Measurements from ENCODE around the gene ASS1. TPM values are rescaled to one million over a fixed set of nuclear protein-coding genes. Genes with fewer than 3 reads are reported as not detected.

The ASS1 gene
- total RNA-seq, 1 donor from 2014 or later, result 2.9 TPM

DNA sequence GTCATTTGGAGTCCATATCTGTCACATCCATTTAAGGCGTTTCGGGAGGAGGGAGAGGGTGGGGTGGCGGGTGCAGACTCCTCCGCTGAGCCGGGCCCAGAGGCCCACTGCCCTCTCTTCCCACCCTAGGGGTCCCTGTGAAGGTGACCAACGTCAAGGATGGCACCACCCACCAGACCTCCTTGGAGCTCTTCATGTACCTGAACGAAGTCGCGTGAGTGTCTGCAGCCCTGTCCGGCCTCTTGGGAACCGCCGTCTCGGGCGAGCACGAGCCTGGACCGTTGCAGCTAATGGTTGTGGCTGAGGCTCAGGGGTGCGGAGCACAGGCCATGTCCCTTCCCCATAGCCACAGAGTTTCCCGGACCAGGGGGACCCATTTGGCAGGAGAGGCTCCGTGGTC is 34.8 kb downstream of the ASS1 start:
- H3K27ac Mint-ChIP-seq, result no peak overlapping the region
- intact Hi-C loops (cut with micrococcal nuclease), result no loop called here
- H3K36me3 Mint-ChIP-seq (ENCODE audit: low read depth), result no peaks in the 10 kb centered on the region
- H3K4me3 Mint-ChIP-seq, result no peak overlapping the region
- no peaks in the 10 kb centered on the region for H3K9me3 Mint-ChIP-seq
- H3K4me1 Mint-ChIP-seq (ENCODE audit: low read depth), result no peaks in the 10 kb centered on the region
- no peak for DNase-seq (ENCODE audit: low spot score)
- H3K27me3 Mint-ChIP-seq (ENCODE audit: insufficient read depth), result peaks cover 14% of the 10 kb centered on the region

DNA sequence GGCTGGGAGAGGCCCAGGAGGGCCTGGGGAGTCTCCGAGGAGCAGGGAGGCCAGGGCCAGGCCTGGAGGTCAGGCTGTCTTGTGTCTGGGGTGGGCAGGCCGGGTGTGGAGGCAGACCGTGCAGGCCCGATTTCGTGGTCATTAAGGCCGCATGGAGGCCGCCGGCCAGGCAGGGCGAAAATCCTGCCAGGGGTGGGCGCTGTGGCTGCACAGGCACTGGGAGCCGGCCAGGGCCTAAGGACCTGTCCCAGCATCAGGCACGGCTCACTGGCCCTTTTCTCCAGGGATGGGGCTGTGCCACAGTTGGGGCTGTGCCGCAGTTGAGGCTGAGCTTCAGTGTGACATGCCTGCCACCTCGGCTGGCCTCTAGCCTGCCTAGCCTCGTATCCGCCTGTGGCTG is 35.9 kb downstream of the ASS1 start:
- no peaks in the 10 kb centered on the region for H3K4me1 Mint-ChIP-seq (ENCODE audit: low read depth)
- no peak for DNase-seq (ENCODE audit: low spot score)
- no peaks in the 10 kb centered on the region for H3K36me3 Mint-ChIP-seq (ENCODE audit: low read depth)
- H3K4me3 Mint-ChIP-seq, result no peak overlapping the region
- H3K9me3 Mint-ChIP-seq, result no peaks in the 10 kb centered on the region
- intact Hi-C loops (cut with micrococcal nuclease), result no loop called here
- peaks cover 14% of the 10 kb centered on the region for H3K27me3 Mint-ChIP-seq (ENCODE audit: insufficient read depth)
- H3K27ac Mint-ChIP-seq, result no peak overlapping the region

DNA sequence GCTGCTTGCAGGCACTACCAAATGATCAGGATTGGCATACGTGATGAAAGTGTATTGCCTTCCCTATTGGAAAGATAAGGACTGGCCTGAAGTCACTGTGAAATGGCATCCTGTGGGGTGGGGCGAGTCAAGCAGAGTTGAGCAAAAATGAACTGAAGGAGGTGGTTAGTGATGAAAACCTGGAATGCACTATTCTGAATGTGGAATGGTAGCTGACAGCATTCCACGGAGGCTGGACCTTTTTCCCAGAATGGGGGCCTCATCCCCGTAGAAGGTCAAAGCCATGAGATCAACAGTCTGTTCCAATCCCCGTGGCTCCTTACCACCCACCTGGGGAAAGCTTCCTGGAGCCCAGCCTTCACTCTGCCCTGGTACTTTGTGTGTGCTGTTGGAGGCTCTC is 37.7 kb downstream of the ASS1 start:
- H3K4me3 Mint-ChIP-seq, result no peak overlapping the region

DNA sequence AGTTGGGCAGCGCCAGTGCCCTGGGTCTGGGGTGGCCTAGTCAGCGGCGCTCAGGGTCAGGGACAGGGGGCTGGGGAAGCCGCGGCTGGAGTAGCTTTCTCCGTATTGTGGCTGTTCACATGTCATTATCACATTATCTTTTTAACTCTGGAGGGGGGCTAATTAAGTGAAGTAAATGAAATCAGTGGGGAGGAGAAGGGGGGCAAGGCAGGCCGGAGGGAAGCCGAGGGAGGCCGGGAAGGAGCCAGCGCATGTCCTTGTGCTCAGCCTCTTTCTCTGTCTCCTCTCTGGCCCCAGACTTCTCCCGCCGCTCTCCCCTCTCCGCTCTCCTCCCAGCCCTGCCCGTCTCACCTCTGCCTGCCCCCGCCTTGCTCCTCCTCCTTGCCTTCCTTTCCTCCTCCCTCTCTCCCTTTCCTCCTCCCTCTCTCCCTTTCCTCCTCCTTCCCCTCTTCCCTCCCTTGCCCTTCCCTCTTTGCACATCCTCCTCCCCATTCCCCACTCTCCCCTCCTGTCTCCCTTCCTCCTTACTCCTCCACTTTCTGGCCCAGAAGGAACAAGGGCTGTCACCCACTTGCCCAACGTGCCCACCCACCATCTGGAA is 38.7 kb downstream of the ASS1 start:
- Mint-ChIP-seq H3K4me3 (no peak overlapping the region), H3K27ac (no peak overlapping the region), H3K27me3 (ENCODE audit: insufficient read depth) (peaks cover 17% of the 10 kb centered on the region), H3K36me3 (ENCODE audit: low read depth) (no peaks in the 10 kb centered on the region), H3K4me1 (ENCODE audit: low read depth) (no peaks in the 10 kb centered on the region), H3K9me3 (no peaks in the 10 kb centered on the region)
- no peak for DNase-seq (ENCODE audit: low spot score)
- intact Hi-C loops (cut with micrococcal nuclease), result no loop called here

More for the DNA sequence above, 37.7 kb downstream of the ASS1 start:
- DNase-seq (ENCODE audit: low spot score), result no peak
- Mint-ChIP-seq H3K36me3 (ENCODE audit: low read depth) (no peaks in the 10 kb centered on the region), H3K4me1 (ENCODE audit: low read depth) (no peaks in the 10 kb centered on the region), H3K27me3 (ENCODE audit: insufficient read depth) (peaks cover 17% of the 10 kb centered on the region), H3K9me3 (no peaks in the 10 kb centered on the region), H3K27ac (no peak overlapping the region)
- intact Hi-C loops (cut with micrococcal nuclease), result no loop called here

DNA sequence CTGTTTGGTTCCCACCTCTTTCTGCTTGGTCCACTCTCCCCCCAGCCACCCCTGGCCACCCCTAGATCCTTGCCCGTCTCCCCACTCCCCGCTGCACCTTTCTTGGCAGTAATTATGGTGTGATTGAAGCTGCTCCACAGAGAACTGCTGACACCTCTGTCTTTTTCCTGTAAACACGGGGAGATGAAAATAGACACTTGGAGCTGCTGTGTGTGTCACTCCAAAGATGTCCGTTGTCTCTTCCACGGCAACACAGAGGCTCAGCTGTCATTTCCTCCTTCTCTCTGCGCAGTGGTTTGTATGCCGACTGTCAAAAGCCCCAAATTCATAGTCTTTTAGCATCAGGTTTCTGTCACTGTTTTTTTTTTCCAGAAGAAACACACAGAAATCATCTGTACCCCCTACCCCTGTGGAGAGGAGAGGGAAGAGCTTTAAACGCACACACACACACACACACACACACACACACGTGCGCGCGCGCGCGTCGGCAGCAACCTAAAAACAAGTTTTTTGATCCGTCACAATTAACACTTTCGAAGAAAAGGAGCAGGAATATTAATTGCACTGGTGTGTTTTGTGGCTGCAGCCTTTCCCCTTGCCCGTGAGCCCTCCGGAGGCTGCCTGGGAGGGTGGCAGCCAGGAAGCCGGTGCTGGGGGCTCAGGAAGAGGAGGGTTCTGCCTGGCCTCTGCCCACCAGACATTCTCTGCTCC is 39.8 kb downstream of the ASS1 start:
- Mint-ChIP-seq H3K27me3 (ENCODE audit: insufficient read depth) (peaks cover 17% of the 10 kb centered on the region), H3K36me3 (ENCODE audit: low read depth) (no peaks in the 10 kb centered on the region), H3K27ac (no peak overlapping the region), H3K4me1 (ENCODE audit: low read depth) (no peaks in the 10 kb centered on the region), H3K4me3 (no peak overlapping the region), H3K9me3 (no peaks in the 10 kb centered on the region)
- intact Hi-C loops (cut with micrococcal nuclease), result no loop called here
- no peak for DNase-seq (ENCODE audit: low spot score)

GRCh38 chr9:130486103-130486502 is 41.3 kb downstream of the ASS1 start:
- no peak for DNase-seq (ENCODE audit: low spot score)
- Mint-ChIP-seq H3K9me3 (no peaks in the 10 kb centered on the region), H3K27me3 (ENCODE audit: insufficient read depth) (peaks cover 17% of the 10 kb centered on the region), H3K27ac (no peak overlapping the region), H3K4me1 (ENCODE audit: low read depth) (no peaks in the 10 kb centered on the region), H3K4me3 (no peak overlapping the region), H3K36me3 (ENCODE audit: low read depth) (no peaks in the 10 kb centered on the region)
- intact Hi-C loops (cut with micrococcal nuclease), result no loop called here

GRCh38 chr9:130487500-130487899 is 42.7 kb downstream of the ASS1 start:
- Mint-ChIP-seq H3K27ac (no peak overlapping the region), H3K27me3 (ENCODE audit: insufficient read depth) (peaks cover 15% of the 10 kb centered on the region), H3K9me3 (no peaks in the 10 kb centered on the region), H3K36me3 (ENCODE audit: low read depth) (no peaks in the 10 kb centered on the region), H3K4me3 (no peak overlapping the region), H3K4me1 (ENCODE audit: low read depth) (no peaks in the 10 kb centered on the region)
- intact Hi-C loops (cut with micrococcal nuclease), result no loop called here
- DNase-seq (ENCODE audit: low spot score), result no peak

DNA sequence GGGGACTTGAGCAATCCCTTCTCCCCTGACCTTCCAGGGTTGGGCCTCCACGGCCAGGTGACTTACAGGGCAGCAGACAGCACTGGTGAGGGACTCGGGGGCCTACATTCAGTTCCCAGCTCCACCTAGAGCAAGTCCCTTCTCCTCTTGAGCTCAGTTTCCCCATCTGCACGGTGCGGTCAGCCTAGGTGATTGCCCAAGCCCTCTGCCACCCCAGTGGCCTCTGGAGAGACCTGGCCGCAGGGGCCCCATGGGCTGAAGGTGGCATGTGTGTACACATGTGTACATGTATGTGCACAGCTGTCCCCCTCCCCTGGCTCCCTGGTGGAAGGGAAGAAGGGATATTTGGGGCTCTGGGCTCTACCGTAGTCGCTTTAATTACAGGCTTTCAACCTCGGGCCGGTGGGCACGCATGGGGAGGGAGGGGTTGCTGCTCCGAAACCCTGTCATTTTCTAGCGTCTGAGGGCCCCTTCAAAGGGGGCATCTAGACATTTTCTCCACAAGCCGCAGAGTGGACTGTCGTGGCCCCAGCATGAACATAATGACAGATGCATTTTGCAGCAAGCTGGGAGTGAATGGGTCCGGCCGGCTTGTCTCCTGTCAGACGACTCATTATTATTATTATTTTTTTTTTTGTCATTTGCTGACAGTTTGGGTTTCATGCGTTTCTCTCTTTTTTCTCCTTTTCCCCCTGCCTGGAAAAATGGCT is 44.0 kb downstream of the ASS1 start:
- no peak overlapping the region for H3K27ac Mint-ChIP-seq

GRCh38 chr9:130490981-130491380 is 46.2 kb downstream of the ASS1 start:
- no peaks in the 10 kb centered on the region for H3K4me1 Mint-ChIP-seq (ENCODE audit: low read depth)
- H3K9me3 Mint-ChIP-seq, result peaks cover 12% of the 10 kb centered on the region
- H3K27ac Mint-ChIP-seq, result no peak overlapping the region
- DNase-seq (ENCODE audit: low spot score), result no peak
- intact Hi-C loops (cut with micrococcal nuclease), result no loop called here
- H3K27me3 Mint-ChIP-seq (ENCODE audit: insufficient read depth), result peaks cover 1% of the 10 kb centered on the region
- no peaks in the 10 kb centered on the region for H3K36me3 Mint-ChIP-seq (ENCODE audit: low read depth)
- no peak overlapping the region for H3K4me3 Mint-ChIP-seq

More for the DNA sequence above, 44.0 kb downstream of the ASS1 start:
- DNase-seq (ENCODE audit: low spot score), result no peak
- no peaks in the 10 kb centered on the region for H3K36me3 Mint-ChIP-seq (ENCODE audit: low read depth)
- H3K4me1 Mint-ChIP-seq (ENCODE audit: low read depth), result no peaks in the 10 kb centered on the region
- no peak overlapping the region for H3K4me3 Mint-ChIP-seq
- peaks cover 10% of the 10 kb centered on the region for H3K27me3 Mint-ChIP-seq (ENCODE audit: insufficient read depth)
- intact Hi-C loops (cut with micrococcal nuclease), result no loop called here
- H3K9me3 Mint-ChIP-seq, result no peaks in the 10 kb centered on the region

DNA sequence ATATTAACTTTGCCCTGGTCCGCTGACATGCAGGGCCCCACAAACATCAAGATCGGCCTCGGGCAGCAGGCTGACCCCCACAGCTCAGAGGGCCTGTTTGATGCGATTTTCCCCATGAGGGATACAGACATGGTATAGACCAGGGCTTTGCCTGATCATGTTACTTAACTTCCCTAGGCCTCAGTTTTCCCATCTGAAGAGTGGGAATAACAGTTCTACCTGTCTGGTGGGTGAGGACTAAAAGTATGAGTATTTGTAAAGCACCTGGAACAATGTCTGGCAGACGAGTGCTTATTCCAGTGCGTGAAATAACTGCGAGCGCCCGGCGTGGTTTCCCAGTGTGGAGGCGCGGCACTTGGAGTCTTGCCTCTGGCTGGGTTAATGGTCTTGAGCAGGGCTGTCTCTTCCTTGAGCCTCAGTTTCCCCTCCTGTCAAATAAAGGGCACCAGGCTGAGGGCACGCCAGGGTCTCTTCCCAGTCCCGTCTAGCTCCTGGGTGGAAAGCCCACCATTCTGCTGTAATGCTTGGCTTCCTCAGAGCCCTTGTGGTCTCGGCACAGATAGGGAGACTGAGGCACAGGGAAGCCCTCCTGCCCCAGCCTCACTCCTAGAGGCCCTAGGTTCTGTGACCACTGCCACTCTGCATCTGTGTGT is 47.2 kb downstream of the ASS1 start:
- H3K27me3 Mint-ChIP-seq (ENCODE audit: insufficient read depth), result no peaks in the 10 kb centered on the region
- H3K4me1 Mint-ChIP-seq (ENCODE audit: low read depth), result no peaks in the 10 kb centered on the region
- intact Hi-C loops (cut with micrococcal nuclease), result no loop called here
- no peak for DNase-seq (ENCODE audit: low spot score)
- H3K4me3 Mint-ChIP-seq, result no peak overlapping the region
- H3K9me3 Mint-ChIP-seq, result peaks cover 12% of the 10 kb centered on the region
- H3K27ac Mint-ChIP-seq, result no peak overlapping the region
- no peaks in the 10 kb centered on the region for H3K36me3 Mint-ChIP-seq (ENCODE audit: low read depth)

DNA sequence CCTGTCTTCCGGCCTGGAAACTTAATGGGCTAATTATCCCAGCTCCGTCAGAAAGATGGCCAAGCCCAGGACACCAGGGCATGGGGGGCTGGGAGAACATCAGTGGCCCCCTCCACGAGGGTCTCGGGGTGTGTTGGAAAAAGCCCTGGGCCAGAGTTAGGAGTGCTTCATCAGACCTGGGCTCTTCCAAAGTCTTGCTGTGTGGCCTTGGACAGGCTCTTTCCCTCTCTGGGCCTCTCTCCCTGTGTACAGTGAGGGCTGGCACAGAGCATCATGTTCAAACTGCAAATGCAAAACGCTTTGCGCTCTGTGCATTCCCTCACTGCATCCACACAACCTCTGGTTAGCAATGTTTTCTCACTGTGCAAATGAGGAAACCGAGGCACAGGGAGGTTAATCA is 48.3 kb downstream of the ASS1 start:
- Mint-ChIP-seq H3K36me3 (ENCODE audit: low read depth) (no peaks in the 10 kb centered on the region), H3K27me3 (ENCODE audit: insufficient read depth) (no peaks in the 10 kb centered on the region), H3K27ac (no peak overlapping the region), H3K4me3 (no peak overlapping the region), H3K9me3 (peaks cover 12% of the 10 kb centered on the region), H3K4me1 (ENCODE audit: low read depth) (no peaks in the 10 kb centered on the region)
- DNase-seq (ENCODE audit: low spot score), result no peak
- intact Hi-C loops (cut with micrococcal nuclease), result no loop called here

GRCh38 chr9:130493476-130493875 is 48.7 kb downstream of the ASS1 start:
- Mint-ChIP-seq H3K27me3 (ENCODE audit: insufficient read depth) (no peaks in the 10 kb centered on the region), H3K36me3 (ENCODE audit: low read depth) (no peaks in the 10 kb centered on the region), H3K27ac (no peak overlapping the region), H3K4me3 (no peak overlapping the region), H3K9me3 (peaks cover 12% of the 10 kb centered on the region), H3K4me1 (ENCODE audit: low read depth) (no peaks in the 10 kb centered on the region)
- no peak for DNase-seq (ENCODE audit: low spot score)
- intact Hi-C loops (cut with micrococcal nuclease), result no loop called here

- intact Hi-C loops (cut with micrococcal nuclease), result no loop called here
- no peak for DNase-seq (ENCODE audit: low spot score)
- Mint-ChIP-seq H3K27me3 (ENCODE audit: insufficient read depth) (no peaks in the 10 kb centered on the region), H3K4me3 (no peak overlapping the region), H3K9me3 (peaks cover 12% of the 10 kb centered on the region), H3K4me1 (ENCODE audit: low read depth) (no peaks in the 10 kb centered on the region), H3K27ac (no peak overlapping the region), H3K36me3 (ENCODE audit: low read depth) (no peaks in the 10 kb centered on the region)
These were observed 50.3 kb downstream of the ASS1 start for GRCh38 chr9:130495067-130495466.

Measured in activated T-helper 1 cell treated with anti-CD3 and anti-CD28 coated beads, Interleukin-12 subunit alpha, Interleukin-12 subunit beta, Interleukin-2, Interleukin-4 antibody, amounts not matched to agents 30 ng/mL and 10 ng/mL and 1 ng/mL, durations not matched to agents 14 hours and 24 hours and 36 hours (primary cell).